GM19455 (cell line): ENCODE data around the gene HLA-DRA.

Source experiments
- ATAC-seq: cut with Tn5 transposase; IDR thresholded peaks from one replicate; pipeline ENCODE4 v1.9.1; 2021; ENCODE audit not compliant: unreplicated experiment

The HLA-DRA gene

DNA sequence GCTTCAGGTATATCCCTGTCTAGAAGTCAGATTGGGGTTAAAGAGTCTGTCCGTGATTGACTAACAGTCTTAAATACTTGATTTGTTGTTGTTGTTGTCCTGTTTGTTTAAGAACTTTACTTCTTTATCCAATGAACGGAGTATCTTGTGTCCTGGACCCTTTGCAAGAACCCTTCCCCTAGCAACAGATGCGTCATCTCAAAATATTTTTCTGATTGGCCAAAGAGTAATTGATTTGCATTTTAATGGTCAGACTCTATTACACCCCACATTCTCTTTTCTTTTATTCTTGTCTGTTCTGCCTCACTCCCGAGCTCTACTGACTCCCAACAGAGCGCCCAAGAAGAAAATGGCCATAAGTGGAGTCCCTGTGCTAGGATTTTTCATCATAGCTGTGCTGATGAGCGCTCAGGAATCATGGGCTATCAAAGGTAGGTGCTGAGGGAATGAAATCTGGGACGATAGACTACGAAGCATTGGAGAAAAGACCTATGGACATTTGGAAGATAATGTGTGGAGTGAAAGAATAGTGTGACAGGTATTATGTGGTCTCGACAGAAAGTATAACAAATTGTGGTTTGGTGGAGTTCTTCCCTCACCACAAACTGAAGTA, at the start of gene HLA-DRA:
Gene HLA-DRA, plus strand, starts transcription at position 286 of the 613 bp plus-strand sequence. Its CDS starts 64 bp downstream, at position 350.
- ATAC-seq = peak; percentile 57

DNA sequence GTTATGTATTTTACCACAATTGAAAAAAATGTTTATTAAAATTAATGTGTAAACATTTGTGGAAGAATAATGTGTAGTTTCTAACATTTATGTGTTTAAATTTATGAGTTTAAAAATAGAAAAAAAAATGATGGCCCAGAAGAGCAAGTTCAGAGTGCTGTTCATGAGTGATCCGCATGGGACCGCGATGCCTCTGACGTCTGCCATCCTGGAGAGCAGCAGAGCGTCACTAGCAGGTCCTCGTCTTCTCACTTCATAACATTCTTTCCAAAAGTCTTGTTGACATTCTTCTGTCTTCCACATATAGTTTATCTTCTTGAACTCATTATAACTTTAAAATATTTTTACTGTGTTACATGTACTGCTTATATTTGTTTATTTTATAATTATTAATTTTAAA, 48.2 kb upstream of the HLA-DRA start:
- no peak for ATAC-seq

DNA sequence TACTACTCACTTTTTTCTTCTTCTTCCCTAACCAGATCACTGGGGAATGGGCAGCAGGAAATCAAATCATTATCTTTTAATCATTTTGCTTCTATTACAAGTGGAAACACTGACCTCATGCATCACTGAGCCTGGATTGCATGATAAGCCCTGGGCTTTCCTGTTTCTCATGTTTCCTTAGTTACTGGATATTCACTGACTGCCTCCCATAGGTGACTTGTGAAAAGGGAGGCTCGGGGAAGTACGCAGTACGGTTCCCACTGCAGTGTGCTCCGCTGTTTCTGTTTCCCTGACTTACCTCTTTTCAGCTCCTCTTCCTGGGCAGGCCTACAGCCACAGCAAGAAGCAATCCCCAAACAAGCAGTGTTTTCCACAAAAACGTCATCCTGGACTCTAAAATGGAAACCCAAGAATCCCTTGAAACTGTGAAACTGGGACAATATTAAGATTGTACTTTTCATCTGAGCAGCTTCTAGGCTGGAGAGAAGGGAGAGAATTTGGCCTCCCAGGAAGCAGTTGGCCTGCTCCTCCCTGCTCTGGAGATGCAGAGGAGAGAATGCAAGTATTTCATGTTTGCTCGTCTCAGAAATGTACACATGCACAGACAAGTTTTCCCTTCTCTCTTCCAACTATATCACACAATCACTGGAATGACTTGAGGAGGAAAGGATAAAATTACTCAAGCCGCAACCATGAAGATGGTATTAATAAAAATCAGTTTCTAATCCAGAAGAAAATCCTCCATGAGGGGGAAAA, 45.8 kb upstream of the HLA-DRA start:
- no peak for ATAC-seq

DNA sequence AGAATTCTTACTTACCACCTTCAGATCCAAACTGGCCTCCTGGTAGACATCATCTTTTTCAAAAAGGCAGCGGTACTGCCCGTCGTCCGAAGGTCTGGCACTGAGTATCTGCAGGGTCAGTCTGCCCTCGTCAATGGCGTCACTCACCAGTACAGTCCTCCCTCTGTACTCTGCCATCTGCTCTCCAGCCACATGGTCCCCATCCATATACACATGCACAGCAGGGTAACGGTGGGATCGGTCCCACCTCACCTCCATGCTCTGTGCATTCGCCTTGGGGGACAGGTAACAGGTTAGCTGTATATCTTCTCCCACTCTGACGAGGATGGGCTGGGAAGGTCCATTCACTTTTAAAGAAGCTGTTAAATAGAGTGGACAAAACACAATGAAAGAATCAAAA, 43.7 kb upstream of the HLA-DRA start:
- ATAC-seq = no peak

DNA sequence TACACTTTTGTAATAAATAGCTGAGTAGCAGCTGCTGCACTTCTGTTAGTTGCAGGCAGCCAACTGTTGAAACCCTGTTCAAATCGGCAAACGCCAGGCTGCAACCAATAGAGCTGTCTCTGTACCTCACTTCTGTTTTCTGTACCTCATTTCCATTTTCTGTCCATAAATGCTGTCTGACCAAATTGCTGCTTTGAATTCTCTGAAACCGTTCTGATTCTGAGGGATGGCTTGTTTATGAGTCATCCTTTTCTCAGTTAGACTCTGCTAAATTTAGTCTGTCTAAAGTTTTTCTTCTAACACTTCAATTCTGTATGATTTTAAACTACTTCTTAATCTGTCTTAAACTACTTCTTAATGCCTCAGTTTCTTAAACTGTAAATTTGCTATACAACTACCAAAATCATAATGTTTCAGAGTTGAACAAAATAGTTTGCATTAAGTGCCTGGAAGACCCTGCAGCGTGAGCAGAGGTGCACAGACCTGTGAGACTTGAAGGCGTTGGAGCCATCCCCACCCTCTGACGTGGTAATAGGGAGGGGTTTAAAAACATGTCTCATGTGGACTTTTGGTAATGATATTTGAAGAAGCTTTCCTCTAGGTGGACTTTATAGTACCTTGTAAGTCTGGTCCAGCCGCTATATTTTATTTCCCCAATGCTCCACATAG, 42.3 kb upstream of the HLA-DRA start:
- ATAC-seq = peak; percentile 79

DNA sequence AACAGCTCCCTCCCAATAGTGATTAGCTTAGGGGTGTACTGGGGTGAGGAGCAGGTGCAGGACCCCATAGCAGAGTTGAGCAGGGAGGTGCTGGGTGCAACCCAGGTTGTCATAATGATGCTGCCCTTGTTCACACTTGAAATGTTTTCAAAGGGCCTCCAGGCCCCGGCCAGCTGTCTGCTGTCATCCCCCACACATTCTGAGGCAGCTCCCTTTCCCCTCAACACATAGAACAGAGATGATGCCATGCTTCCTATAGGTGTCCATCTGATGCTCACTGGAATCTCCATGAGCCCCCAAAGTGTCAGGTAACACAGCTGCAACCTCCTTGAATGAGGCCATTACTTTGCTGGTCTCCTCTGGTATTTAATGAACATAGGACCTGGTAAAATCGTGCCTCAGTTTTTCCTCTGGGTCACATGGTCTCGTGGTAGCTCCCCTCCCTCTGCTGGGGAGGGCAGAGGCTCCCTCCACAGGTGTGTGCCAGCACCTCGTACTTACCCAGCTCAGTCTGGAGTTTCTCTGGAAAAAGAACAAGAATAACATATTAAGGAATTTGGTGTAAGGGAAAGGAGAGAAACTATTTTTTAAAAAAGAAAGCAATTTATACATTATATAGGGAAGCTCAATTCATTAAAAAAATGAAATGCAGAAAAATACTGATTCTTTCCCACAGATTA, 38.3 kb upstream of the HLA-DRA start:
- no peak for ATAC-seq

DNA sequence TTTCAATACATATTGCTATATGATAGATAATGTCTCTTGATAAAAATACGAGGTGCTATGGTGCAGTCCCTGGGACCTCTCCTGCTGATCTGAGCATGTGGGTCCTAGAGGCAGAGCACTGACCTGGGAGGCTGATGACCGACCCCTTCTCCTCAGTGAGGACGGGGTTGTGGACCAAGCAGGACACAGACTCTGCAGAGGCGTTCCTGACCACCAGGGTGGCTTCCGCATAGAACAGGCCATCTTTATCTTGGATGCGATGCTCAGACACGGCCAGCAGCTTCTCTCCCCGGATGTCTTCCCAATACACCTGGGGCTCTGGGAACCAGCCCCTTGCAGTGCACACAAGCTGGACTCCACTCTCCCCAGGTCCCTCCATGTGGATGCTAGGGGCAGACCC, 36.9 kb upstream of the HLA-DRA start:
- no peak for ATAC-seq

DNA sequence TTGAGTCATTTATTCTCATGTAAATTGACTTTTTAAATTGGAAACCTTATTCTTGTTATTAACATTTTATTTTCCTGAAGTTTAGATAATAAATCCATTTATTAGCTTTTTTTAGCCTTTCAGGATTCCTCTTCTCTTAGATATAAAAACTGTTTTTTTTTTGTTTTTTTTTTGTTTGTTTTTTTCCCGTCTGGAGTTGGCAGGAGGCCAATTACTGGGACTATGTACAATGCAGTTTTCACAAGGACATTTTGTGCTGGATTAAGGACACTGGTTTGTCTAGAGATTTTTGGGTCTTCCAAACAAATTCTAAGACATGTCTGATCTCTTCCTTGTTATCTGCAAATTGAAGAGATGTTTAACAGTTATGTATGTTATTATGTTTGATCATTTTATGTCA, 34.0 kb upstream of the HLA-DRA start:
- ATAC-seq = no peak

DNA sequence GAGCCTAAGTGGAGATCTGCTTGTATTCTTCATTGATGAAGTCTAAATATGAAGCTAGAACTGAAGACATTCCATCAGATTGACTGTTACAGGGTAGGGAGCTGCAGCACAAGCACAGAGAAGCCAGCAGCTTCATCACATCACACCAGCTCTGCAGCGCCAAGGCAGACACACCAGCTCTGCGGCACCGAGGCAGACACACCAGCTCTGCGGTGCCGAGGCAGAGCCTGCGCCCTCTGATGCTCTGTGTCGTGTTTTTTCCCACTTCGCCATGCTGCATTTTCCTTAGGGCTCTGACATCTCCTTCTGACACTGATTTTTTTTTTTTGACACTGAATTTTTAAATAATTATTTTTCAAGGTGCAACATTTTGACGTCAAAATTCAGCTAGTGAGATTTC, 33.5 kb upstream of the HLA-DRA start:
- ATAC-seq = no peak

DNA sequence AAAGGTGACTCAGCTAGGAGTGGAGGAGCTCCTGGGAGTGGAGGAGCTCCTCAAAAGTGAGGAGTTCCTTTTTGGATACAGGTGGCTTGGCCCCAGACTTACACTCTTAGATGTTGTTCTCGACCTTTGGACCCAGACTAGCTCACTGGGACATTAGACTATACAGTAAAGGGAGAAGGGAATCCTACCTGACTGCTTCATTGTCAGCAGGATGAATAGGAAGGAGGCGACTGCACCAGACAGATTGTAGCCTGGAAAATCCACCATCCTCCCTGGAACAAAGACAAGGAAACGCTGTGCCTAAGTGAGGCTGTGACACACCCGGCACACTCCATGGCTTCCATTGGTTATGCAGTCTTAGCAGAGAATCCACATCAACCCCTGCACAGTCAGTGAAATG, 32.8 kb upstream of the HLA-DRA start, which contains the start of gene BTNL2:
Gene BTNL2, minus strand, starts transcription at position 325 of the 400 bp plus-strand sequence. Its CDS starts 58 bp downstream, at position 267.
- ATAC-seq = no peak

DNA sequence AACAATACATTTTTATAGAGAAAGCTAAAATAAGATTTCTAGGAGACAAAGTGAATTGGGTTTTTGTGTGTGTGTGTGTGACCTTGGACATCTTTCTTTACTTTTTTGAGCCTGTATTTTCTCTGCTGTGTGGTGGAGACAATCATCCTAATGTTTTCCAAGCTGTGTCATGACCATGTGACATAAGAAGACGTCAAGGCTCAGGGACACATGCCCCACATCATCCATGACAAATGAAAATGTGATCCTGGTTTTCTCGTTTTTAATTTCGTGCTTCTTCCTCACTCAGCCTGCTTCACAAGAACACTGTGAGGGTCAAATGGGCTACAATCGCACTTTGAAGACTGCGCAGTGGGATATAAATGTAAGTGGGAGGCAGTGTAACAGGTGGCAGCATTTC, 28.8 kb upstream of the HLA-DRA start:
- ATAC-seq = no peak

DNA sequence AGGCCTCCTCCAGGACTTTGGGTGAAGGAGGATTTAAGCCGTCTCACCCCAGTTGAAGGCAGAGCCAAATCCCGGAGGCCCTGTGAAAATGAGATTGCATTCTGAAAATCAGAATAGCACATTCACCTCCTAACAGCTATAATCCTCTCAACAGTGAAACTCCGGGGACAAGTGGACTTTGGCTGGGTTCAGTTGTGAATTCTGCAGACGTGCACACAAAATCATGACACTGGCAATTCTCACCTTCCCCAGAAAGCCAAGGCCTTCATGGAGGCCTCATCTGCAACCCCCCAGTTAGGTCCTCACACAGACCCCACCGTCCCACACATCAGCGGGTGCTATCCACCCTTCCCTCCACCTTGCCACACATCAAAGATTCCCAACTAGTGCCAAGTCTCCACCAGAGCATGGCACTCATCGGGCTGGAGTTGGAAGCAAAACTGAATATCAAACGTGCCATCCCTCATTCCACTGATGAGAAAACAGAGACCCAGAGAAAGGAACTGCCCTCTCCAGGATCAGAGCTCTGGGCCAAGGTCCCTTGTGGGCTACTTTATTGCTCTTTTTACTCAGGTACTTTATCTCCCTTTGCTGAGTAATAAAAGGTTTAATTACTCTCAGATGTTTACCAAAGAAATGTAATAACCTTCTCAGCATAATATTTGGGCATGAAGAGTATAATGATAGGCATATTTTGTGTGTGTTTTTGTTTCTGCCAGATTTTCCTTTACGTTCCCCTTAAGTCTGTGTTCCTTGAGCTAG, 27.9 kb upstream of the HLA-DRA start:
- no peak for ATAC-seq

DNA sequence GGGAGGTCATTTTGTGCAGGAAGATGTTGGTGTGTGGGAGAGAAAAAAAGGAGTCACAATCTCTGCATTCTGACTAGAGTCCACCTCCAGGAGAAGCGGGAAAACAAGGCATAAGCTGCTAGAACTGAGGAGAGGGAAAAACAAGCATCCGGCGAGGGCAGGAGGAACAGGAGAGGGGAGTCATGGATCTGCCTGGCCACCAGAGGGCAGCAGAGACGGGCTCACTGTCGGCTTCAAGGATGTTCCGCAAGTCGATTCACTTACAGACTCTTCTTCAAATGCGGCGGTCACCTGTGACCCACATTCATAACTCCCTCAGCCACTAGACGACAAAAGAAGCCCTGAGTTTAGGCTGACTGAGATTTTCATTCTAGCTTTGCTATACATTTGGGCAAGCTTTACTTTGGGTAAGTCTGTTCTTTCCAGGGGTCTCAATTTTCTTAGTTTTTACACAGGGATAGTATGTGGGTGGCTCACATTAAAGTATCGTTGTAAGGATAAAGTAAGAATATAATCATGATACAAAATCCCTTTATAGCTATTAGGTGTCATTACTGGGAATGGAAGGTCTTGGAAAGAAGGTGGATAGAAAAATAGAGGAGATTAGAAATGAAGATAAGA, 26.1 kb upstream of the HLA-DRA start:
- no peak for ATAC-seq

DNA sequence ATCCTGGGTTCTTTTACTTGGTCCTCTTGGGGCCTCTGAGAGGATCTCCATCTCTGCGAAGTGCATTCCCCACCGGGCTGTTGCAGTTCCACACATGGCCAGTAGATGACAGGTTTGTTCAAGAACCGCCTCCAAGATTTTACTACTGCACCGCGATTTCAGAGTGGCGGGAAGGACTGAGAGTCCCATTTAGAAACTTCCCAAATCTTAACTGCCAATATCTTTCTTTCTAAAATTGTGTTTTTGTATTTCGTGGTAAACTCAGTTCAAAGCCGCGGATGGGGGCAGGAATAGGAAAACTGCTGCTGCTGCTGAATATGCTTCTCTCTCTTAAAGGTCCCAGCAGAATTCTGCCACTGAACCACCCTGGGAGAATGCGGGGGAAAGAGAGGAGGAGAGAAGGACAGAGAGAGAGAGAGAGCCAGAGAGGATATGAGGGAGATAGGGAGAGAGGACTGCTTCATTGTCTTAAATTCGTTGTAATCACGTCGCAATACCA, 24.1 kb upstream of the HLA-DRA start:
- ATAC-seq = no peak

DNA sequence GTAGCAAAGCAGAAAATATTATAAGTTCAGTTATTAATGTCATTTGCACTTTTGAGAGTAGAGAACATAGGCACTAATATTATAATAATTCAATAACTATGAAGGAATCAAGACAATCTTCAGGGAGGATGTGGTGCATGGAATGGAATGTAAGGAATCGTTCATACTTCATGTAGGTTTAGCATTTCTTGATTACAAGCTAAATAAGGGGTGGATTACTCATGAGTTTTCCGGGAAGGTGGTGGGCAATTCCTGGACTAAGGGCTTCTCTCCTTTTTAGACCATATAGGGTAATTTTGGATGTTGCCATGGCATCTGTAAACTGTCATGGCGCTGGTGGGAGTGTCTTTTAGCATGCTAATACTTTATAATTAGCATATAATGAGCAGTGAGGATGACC, 23.7 kb upstream of the HLA-DRA start:
- no peak for ATAC-seq

DNA sequence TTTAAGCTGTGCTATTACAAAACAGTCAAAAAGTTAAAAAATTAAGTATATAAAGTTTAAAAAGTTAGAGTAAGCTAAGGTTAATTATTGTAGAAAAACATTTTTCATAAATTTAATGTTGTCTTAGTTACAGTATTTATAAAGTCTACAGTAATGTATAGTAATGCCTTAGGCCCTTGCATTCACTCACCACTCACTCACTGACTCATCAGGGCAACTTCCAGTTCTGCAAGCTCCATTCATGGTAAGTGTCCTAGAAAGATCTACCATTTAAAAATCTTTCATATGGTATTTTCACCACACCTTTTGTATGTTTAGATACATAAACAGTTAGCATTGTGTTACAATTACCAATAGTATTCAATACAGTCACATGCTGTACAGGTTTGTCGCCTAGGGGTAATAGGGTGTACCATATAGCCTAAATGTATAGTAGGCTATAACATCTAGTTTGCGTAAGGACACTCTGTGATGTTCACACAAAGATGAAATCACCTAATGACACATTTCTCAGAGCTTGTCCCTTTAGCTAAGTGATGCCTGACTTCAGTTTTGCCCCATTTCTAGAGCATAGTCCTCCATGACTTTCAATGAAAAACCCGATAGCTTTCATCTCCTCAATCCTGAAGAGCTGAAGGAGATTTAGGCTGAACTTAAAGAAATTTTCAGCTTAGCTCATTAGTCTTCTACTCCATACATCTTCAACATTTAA, 14.9 kb upstream of the HLA-DRA start:
- no peak for ATAC-seq

DNA sequence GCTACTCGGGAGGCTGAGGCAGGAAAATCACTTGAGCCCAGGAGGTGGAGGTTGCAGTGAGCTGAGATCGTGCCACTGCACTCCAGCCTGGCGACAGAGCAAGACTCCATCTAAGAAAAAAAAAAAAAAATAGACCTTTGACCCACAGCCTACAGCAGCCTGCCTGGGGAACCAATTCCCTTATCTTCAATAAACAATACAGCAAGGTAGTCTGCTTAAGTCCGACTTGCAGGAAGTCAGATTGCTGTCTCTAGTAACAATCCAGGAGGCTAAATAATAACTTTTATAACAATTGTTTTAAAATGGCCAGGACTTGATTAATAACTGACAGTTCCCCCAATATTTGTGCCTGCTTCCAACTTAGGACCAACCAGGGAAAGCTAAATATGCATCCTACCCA, 13.3 kb upstream of the HLA-DRA start:
- no peak for ATAC-seq

DNA sequence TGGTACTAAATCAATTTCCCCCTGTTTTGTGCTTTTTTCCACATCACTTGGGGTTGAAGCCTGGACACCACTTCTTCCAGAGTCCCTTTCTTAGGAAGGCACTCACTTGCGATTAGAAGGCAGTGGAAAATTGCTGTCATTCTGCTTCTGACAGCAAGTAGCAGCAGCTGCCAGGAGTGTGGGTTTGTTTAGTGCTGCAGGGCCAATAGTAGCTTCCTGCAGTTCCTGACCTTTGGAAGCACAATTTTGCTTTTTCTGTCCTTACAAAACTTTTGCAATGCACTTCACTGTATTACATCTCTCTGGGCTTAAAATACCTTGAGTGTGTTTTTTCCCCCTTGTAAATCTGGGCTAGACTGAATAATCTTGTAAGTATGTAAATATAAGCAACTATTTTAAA, 12.5 kb upstream of the HLA-DRA start:
- no peak for ATAC-seq

DNA sequence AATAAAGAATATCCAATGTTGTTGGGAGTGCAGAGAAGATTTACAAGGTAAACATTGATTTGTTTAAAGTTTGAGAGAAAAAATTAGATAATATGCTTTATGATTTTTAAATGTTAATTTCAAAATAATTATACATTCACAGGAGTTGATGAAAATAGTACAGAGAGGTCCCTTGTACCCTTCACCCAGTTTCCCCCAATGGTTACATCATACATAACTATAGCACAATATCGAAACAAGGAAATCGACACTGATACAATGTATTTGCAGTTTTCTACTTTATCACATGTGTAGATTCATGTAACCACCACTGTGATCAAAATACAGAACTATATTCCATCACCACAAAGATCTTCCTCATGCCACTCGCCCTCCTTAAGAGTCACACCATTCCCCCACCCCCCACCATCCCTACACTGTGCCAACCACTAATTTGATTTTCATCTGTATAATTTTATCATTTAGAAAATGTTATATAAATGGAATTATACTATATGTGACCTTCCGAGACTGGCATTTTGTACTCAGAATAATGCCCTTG, 11.7 kb upstream of the HLA-DRA start:
- ATAC-seq = no peak
